Inflammatory macrophage treated with lipopolysaccharide for 4 hours (primary cell): ENCODE results near the gene UFL1.
"Not testable (repeated sequence)": the region's sequence is repeated elsewhere in the genome, so short reads cannot be mapped to it uniquely, and the experiment has no call there.

Source experiments
- DNase-seq: peaks from one replicate; pipeline ENCODE4 v3.0.0-alpha.2; 2020

Gene UFL1

DNA sequence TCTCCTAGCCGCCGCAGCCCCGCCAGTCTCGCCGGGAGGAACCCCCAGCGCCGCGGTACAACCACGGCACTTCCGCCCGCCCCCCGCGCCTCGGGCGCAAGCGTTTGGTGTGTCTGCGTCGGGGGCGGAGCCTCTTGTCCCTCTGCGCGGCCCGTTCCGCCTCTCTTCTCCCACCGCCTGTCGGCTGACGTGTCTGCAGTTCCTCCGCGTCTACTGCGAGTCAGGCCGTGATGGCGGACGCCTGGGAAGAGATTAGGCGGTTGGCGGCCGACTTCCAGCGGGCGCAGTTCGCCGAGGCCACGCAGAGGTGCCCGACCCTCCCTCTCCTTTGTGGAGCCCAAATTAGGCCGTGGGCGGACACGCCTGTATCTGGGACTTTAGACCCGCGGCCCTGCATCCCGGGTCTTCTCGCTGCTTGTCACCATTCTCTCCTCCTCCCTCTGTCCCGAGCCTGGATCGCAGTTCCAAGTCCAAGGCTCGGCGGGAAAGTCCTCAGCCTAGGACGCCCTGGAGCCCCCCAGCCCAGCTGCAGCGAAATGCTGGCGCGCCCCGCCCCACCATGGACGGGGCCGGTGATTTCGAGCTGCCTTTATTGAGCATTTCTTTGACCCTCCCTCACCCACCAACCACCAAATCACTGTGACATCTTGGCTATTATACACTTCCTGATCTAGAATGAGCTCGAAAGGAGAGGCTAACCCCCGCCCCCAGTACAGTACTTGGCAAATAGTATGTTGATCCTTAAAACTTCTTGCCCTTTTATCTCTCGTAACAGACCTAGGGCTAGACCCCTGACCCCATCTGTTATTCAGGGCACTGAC, at the start of gene UFL1:
Gene UFL1 (plus strand): TSS at position 163 of the 821 bp plus-strand sequence. CDS start 68 bp downstream, at position 231.
- peak; percentile 96 for DNase-seq

DNA sequence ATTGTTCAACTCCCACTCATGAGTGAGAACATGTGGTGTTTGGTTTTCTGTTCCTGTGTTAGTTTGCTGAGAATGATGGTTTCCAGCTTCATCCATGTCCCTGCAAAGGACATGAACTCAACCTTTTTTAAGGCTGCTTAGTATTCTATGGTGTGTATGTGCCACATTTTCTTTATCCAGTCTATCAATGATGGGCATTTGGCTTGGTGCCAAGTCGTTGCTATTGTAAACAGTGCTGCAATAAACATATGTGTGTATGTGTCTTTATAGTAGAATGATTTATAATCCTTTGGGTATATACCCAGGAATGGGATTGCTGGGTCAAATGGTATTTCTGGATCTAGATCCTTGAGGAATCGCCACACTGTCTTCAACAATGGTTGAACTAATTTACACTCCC, 49.3 kb upstream of the UFL1 start:
- DNase-seq: not testable (repeated sequence)

DNA sequence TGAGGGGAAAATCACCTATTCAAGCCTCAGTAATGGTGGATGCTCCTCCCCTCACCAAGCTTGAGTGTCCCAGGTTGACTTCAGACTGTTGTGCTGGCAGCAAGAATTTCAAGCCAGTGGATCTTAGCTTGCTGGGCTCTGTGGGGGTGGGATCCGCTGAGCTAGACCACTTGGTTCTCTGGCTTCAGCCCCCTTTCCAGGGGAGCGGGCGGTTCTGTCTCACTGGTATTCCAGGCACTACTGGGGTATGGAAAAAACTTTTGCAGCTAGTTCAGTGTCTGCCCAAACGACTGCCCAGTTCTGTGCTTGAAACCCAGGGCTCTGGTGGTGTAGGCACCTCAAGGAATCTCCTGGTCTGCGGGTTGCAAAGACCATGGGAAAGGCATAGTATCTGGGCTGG, 42.9 kb upstream of the UFL1 start:
- no peak for DNase-seq

DNA sequence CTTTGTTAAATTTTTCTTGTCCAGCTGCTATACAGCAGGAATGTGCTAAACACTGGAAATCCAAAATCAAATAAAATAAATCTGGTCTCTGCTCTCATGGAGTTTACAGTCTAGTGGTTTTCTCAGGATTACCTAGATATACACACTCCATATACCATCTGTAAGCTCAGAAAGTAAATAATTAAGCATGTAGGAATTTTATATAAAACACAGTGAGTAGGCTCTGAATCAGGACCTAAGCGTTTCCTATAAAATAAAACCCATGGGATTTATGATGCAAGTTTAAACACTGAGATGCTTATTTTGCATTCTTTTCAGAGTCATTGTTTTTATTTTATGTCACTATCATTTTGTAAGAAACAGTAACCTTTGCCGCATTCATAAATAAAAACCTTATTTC, 29.7 kb upstream of the UFL1 start:
- DNase-seq: no peak

DNA sequence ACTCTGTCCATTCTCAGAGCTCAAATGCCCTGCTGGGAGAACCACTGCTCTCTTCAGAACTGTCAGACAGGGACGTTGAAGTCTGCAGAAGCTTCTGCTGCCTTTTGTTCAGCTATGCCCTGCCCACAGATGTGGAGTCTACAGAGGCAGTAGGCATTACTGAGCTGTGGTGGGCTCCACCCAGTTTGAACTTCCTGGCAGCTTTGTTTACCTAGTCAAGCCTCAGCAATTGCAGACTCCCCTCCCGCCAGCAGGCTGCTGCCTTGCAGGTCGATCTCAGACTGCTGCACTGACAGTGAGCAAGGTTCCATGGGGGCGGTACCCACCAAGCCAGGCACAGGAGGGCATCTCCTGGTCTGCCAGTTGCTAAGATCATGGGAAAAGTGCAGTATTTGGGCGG, 21.8 kb upstream of the UFL1 start:
- no peak for DNase-seq

DNA sequence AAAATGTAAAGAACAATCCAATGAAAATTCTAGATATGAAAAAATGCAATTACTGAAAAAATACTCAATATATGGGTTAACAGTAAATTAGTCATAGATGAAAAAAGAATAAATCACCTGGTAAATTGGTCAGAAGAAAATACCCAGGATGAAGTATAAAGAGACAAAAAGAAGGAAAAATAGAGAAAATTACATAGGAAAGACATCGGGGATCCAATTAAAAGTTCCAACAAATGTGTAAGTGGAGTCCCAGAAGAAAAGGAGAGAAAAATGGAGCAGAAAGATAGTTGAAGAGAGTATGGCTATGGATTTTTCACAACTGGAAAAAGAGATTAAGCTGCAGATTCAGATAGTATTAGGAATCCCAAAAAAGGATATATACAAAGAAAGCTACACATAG, 18.7 kb upstream of the UFL1 start:
- no peak for DNase-seq

DNA sequence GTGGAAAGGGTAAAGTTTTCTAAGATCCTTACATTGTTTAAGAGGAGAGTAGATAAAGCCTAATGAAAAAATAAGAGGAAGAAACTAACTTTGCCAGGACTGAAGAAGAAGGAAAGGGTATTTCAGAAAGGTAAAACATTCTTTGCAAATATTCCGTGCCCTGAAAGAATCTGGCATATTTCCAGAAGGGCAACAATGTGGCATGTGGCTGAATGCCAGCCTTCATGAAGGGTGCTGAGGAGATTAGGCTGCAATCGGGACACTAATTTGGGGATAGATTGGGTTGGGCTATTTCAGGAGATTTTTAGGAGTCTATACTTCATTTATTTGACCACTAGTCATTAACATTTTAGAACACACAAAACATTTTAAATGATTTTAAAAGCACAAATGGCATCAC, 16.2 kb upstream of the UFL1 start:
- no peak for DNase-seq

DNA sequence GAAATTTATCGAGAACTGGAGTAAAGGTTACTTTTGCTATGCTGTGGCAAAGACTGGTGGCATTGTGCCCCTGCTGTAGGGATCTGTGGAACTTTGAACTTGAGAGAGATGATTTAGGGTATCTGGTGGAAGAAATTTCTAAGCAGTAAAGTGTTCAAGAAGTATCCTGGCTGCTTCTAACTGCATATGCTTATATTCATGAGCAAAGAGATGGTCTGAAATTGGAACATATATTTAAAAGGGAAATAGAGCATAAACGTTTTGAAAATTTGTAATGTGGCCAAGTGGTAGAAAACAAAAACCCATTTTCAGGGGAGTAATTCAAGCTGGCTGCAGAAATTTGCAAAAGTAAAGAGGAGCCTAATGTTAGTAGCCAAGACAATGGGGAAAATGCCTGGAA, 12.3 kb upstream of the UFL1 start:
- DNase-seq: no peak

DNA sequence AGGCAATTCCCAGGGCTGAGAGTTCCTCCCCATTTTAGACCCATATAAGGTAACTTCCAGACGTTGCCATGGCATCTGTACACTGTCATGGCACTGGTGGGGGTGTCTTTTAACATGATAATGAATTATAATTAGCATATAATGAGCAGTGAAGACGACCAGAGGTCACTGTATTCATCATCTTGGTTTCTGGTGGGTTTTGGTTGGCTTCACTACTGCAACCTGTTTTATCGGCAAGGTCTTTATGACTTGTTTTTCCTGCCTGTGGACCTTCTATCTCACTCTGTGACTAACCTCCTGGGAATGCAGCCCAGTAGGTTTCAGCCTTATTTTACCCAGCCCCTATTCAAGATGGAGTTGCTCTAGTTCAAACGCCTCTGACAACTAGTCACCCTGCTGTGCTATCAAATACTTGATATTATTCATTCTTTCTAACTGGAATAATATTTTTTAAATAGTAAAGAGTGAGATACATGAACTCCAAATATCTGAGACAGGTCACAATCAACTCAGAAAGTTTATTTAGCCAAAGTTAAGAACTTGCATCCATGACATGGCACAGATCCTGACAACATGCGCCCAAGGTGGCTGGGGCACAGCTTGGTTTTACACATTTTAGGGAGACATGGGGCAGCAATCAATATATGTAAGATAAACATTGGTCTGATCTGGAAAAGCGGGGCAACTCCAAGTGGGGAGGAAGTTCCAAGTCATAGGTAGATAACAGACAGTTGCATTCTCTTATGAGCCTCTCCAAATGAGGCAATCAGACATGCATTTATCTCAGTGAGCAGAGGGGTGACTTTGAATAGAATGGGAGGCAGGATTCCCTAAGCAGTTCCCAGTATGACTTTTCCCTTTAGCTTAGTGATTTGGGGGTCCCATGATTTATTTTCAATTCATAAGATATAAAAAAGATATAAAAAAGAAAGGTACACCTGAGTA, 1.2 kb upstream of the UFL1 start:
- DNase-seq: no peak

DNA sequence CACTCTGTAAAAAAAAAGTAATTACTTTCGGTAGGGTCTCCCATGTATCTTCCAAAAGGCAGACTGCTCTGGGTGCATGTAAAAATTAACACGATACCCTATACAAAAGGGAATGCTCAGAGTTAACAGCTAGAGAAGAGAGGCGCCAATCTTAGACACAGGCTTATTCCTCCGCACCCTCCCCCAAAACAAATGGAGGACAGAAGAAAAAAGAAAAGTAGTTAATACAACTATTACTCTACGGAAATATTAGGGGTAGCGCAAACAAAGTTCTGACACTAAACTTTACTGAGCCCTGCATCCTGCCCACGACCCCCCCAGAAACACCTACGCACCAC, 331 bp upstream of the UFL1 start:
- DNase-seq: no peak

DNA sequence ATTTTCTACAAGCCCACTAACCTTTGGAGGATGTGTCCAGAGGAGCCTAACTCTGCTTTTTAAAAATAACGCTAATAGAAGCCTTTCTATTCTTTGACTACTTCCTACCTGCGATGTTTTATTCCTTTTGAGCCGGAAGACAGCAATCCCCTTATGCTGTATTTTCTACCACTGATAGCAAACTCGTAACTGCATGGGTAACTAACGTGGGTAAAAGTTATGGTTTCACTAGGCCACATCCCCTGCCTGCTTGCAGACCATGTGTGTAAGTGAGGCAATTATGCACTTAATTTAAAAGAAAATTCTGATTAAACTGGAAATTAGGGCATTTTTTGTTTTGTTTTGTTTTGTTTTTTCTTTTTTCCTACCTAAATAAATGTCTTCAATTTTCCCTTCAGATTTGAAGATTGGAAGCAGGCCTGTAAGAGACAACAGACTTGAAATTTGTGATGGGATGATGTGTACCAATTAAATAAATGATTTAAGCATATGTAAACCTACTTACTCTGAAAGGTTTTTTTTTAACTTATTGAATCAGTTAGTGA, 931 bp downstream of the UFL1 start:
- peak; percentile 22 for DNase-seq

DNA sequence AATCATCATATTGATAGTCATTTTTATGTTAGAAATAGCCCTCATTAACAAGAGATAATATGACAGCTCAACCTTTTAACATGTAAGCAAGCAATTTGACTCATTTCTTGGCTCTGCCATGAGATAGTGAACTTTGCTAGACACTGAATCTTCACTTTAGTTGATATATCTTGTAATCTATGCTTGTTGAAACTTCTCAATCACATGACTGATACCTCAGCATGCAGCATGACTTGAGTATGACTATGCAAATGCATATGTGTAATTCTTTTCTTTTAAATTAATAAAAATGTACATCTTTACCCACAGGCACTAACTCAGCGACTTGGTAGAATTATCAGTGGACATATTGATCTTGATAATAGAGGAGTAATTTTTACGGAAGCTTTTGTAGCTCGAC, 6.6 kb downstream of the UFL1 start:
- DNase-seq: peak; percentile 11

DNA sequence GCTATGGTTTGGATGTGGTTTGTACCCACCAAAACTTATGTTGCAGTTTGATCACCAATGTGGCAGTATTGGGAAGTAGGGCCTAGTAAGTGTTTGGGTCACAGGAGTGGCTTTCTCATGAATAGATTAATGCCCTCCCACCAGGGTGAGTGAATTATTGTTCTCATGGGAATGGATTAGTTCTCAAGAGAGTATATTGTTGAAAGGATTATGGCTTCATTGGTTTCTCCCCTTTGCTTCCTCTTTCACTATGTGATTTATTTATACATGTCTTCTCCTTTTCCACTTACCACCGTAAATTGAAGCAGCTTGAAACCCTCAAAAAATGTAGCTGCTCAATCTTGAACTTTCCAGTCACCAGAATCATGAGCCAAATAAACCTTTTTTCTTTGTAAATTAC, 10.8 kb downstream of the UFL1 start:
- peak; percentile 35 for DNase-seq

DNA sequence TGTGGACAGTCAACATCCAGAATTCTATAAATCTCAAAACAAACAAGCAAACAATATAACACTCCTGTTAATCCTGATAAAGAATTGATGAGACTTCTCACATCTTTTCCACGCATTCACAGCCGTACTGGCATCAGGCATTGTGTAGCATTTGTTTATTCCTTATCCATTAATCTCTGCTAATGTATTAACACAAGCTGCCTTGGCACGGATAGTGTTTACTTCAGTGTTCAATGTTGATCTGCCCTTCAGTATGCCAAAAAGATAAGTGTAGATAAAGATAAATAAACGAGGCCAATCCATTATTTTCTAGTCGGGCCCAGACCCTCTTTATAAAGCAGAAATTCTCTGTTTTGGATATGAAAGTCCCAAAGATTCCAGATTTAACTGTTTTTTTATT, 16.1 kb downstream of the UFL1 start:
- DNase-seq: no peak

DNA sequence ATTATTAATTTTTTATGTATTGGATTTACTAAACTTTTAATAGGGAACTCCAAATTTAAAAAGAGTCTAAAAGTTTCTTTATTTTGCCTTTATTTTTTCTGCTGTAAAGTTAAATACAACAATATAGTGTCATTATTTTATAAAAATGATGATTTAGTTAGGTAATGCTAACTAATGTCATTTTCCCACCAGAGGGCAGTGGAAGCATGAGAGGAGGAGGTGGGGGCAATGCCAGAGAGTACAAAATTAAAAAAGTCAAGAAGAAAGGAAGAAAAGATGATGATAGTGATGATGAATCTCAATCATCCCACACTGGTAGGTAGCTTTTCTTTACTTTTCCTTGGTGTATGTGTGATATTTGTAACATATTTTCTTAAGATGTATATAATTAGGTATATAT, 21.1 kb downstream of the UFL1 start:
- DNase-seq: no peak

DNA sequence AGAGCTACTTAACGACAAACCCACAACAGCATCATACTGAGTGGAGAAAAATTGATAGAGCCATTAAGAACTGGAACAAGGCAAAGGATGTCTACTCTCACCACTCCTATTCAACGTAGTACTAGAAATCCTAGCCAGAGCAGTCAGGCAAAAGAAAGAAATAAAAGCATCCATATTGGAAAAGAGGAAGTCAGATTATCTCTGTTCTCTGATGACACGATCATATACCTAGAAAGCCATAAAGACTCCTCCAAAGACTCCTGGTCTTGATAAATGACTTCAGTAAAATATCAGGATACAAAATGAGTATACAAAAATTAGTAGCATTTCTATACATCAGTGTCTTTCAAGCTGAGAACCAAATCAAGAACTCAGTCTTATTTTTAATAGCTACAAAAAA, 24.3 kb downstream of the UFL1 start:
- no peak for DNase-seq

DNA sequence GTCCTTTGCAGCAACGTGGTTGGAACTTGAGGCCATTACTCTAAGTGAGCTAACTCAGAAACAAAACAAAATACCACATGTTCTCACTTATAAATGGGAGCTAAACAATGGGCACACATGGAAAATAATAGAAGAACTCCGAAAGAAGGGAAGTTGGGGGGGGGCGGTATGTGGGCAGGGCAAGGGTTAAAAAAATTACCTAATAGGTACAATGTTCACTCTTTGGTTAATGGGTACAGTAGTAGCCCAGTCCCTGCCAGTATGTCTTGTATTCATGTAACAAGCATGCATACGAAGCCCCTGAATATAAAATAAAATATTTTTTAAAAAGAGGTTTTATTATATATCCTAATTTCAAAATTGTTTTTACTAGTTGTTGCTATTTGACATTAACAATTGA, 26.0 kb downstream of the UFL1 start:
- no peak for DNase-seq

DNA sequence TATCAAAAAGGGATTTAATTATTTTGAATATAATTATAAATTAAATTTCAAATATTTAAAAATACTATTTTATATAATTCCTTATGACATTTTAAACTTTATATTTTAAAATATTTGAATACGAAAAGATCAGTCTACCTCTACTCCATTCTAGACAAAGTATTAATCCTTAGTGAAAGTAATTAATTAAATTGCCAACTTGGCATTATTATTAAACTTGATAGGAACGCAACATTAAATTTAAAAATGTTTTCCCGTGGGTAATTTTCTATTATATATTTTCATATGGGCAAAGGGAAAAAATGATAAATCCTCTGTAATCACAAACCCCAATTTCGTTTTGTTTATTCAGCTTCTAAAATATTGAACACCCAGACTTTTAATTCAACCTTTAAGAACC, 33.0 kb downstream of the UFL1 start:
- no peak for DNase-seq

DNA sequence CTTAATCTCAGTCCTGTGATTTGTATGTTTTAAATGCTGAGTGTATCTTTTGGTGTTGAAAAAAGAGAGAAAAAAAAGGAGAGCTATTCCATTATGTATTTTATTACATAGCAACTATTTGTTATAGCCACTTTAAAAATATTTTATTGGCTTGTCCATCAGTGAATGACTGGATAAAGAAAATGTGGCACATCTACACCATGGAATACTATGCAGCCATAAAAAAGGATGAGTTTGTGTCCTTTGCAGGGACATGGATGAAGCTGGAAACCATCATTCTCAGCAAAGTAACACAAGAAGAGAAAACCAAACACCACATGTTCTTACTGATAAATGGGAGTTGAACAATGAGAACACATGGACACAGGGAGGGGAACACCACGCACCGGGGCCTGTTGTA, 38.1 kb downstream of the UFL1 start:
- DNase-seq: not testable (repeated sequence)

DNA sequence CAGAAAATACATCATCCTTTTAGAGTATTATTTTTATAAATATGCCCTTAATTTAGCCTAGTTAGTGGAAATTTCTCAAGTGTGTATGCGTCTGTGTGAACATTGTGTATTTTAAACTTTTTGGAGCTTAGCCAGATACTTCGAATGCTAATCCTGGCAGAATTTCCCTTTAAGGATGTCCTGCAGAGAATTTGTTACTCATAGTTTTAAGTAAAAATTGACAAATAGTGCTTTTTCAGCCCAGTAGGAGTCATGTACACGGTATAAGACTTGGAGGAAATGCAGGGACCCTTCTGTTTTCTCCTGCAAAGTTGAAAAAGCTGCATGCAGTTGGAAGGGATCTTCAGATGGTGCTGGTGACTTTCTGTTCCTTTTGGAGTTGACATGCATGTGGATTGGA, 41.3 kb downstream of the UFL1 start, which contains the start of gene FHL5:
Gene FHL5 (plus strand): TSS at position 243 of the 400 bp plus-strand sequence. CDS start 40,486 bp downstream, outside the sequence.
- no peak for DNase-seq

DNA sequence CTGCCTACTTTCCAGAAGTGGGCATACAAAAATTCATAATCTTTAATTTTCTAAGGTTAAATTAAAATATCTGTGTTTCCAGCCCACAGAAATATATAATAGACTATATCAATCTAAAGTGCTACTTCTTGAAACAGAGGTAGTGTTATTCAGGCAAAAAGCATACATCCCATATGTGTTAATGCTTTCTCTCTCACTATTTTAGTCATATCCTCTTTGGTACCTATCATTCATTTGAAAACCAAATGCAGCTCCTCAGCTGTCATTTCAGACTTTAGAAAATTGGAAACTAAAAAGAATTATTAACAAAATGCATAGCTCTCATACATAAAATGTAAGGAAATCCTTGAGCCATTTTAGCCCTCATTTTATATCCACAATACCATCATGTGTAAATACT, 42.2 kb downstream of the UFL1 start:
- no peak for DNase-seq

DNA sequence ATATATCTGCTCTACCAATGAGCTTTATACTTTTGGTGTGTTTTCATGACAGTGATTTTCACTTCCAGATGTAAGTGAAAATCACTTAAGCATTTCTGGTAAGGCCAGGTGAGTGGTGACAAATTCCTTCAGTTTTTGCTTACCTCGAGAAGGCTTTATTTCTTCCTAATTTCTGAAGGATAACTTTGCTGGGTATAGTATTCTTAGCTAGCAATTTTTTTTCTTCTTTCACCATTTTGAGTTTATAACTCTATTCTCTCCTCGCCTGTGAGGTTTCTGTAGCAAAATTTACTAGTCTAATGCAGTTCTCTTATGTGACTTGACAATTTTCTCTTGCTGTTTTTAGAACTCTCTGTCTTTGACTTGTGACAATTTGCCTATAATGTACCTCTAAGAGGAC, 48.4 kb downstream of the UFL1 start:
- DNase-seq: no peak

DNA sequence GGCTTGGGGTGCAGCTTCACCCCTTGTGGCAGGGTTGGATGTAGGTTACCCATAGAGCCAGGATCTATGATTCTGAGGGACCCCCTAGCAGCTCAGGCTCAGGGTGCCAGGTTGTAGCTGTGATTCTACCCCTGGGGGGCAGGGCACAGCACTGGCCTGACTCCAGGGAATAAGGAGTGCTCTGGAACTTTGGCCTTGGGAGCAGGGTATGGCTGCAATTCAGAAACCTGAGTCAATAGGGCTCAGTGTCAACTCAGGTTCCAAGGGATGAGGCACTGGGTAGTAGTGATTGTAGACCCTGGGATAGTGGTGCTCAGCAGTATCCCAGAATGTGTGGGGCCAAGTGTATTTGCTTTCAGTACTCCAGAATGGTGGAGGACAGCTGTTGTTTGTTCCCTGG, 49.9 kb downstream of the UFL1 start:
- DNase-seq: no peak

DNA sequence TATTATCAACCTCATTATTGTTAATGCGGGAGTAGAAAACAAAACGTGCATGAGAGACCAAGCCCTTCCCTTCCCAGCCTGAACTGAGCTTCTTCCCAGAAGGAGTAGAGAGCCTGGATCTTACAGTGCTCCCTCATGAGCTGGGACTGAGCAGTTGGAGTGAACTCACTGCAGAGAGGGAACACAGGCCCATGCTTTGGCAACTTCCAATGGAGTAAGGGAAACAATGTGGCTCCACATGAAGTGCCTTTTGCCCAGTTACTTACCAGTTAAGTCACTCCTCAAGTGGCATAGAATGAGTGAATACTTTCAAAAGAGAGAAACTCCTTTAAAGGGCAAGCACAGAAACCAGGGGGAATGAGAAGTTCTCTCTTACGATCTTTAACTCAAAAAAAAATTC, 53.8 kb downstream of the UFL1 start:
- no peak for DNase-seq
